Urothelium cell line (cell line): ENCODE measurements around the gene RDH13.
A peak's percentile ranks its signal among the peaks of the same experiment; 100 is the strongest.
"Not testable (repeated sequence)": the region's sequence is repeated elsewhere in the genome, so short reads cannot be mapped to it uniquely, and the experiment has no call there.

ENCODE experiments used
- DNase-seq: peaks from one replicate; pipeline ENCODE4 v3.0.0; 2011; ENCODE audit warnings: low spot score, mixed read lengths
- FAIRE-seq: peaks from 2 replicates; lab custom pipeline; 2011; peaks lifted over from hg19 to GRCh38; lab: Jason Lieb, UNC

The RDH13 gene

DNA sequence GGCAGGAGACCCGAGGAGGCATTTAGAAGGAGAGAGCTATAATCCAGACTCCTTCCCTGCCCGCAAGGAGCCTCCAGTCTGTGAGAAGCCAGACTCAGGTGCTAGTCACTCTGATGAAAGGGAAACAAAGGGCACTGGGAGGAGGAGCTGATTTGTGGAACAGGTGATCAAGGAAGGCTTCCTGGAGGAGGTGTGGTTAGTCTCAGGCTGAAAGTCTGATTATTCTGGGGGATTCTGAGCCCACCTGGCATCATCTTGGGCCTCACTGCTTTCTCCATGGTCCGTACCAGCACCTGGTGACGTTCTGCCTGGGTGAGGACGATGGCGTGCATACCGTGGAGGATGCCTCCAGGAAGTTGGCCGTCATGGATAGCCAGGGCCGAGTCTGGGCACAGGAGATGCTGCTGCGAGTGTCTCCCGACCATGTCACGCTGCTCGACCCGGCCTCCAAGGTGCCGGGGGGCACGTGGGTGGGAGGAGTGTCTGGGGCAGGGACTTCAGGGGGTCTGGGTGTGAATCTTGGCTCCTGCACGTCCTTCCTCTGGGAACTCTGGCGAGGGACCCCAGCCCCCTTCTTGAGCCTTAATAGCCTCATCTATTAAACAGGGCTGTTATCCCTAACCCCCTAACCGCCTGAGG lies 16.6 kb upstream of the RDH13 start:
- FAIRE-seq (no peak), DNase-seq (no peak)

- no peak for FAIRE-seq
- no peak for DNase-seq
Measured at GRCh38 chr19:55078996-55079395, 16.0 kb upstream of the RDH13 start.

DNA sequence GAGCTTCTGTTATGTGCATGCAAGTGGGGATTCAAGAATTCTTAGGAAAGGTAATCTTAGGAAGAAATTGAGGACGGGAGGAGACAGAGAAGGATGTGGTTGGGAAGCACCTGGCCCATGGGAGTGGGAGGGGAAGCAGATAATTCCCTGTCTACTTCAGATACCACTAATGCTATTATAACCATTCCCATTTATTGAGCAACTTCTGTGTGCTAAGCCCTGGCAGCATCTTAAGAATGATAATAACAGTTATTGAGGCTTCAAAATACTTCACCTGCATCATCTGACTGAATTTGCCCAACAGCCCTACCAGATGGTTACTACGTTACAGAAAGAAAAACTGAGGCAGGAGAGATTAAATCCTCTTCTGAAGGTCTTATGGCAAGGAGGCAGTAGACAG lies 14.2 kb upstream of the RDH13 start:
- DNase-seq: no peak
- FAIRE-seq: no peak

- FAIRE-seq (no peak), DNase-seq (no peak)
Measured at GRCh38 chr19:55076321-55076720, 13.4 kb upstream of the RDH13 start.

- DNase-seq: no peak
- no peak for FAIRE-seq
Measured at GRCh38 chr19:55075371-55075998, 12.5 kb upstream of the RDH13 start, which contains the start of gene EPS8L1. TSS of gene EPS8L1 (plus strand) at chr19:55075869. CDS start at chr19:55076445, 576 bp downstream.

GRCh38 chr19:55071913-55072312 lies 9.0 kb upstream of the RDH13 start:
- FAIRE-seq (no peak), DNase-seq (no peak)

DNA sequence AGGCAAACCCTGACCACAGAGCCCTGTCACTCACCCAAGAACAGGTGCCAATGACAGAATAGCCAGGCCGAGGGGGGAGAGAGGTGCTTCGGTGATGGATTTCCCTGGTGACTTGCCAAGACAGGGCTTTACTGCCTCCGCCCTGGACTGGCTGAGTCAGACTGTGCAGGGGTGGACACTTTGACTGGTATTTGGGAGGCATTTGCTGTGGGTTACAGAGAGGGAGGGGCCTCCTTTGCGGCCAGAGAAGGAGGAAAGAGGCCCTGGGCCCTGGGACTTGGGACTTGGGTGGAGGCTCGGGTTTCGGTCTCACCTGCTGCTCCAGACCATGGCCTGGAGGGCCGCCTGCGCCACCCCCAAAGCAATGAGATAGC lies 8.2 kb upstream of the RDH13 start:
- FAIRE-seq (peak; percentile 88), DNase-seq (peak; percentile 95)

- no peak for DNase-seq
- no peak for FAIRE-seq
Measured at GRCh38 chr19:55070466-55071128, 7.6 kb upstream of the RDH13 start.

GRCh38 chr19:55069865-55070197 lies 6.9 kb upstream of the RDH13 start:
- DNase-seq: no peak
- no peak for FAIRE-seq

DNA sequence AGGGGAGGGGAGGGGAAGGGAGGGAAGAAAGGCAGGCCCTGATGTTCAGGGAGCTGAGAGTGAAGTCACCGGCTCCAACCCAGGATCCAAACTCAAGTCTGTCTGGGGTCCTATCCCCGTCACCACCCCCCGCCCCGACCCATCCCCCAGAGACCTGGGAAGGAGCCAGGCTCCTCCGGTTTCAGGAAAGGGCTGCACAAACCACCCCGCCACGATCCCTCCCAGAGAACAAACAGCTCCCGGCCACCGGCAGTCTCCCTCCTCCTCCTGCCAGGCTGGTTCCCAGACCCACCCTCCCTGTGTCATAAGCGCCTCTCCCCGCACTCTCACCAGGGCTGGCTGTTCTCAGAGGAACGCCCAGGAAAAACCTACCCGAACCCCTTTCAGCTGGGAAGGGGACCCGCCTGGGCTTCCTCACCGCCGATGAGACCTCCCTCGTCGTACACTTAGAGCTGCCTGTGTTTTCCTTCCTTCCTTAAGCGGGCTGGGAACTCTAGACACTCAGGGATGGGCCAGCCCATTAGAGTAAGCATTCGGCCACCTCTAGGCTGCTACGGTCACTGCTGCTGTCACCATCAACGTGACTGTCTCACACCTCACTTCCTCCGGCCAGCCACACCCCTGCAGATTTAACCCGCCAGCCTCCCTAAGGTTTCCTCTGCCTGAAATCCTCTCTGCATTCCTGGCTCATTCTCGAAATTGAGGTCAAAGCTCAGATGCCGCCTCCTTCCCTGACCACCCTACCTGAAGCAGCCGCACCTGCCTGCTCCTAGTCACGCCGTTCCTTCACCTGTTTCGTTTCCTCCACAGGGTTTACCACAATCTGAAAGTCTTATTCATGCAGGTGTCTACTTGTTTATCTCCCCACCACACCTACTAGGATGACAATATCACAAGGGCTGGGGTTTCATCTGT lies 6.3 kb upstream of the RDH13 start:
- FAIRE-seq (peak; percentile 85), DNase-seq (peak; percentile 61)

DNA sequence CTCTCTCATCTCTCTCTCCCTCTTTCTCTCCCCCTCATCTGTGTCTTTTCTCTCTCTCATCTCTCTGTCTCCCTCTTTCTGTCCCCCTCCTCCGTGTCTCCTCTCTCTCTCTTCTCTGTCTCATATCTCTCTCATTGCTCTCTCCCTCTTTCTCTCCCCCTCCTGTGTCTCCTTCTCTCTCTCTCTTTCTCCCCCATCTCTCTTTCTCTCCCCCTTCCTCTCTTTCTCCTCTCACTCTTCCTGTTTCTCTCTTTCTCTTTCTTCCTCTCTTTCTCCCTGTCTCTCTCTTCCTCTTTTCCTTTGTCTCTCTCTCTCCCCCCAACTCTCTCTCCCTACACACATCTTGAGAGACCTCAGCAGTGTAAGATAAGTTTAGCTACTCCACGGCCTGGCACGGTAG lies 4.9 kb upstream of the RDH13 start:
- FAIRE-seq: no peak
- no peak for DNase-seq

DNA sequence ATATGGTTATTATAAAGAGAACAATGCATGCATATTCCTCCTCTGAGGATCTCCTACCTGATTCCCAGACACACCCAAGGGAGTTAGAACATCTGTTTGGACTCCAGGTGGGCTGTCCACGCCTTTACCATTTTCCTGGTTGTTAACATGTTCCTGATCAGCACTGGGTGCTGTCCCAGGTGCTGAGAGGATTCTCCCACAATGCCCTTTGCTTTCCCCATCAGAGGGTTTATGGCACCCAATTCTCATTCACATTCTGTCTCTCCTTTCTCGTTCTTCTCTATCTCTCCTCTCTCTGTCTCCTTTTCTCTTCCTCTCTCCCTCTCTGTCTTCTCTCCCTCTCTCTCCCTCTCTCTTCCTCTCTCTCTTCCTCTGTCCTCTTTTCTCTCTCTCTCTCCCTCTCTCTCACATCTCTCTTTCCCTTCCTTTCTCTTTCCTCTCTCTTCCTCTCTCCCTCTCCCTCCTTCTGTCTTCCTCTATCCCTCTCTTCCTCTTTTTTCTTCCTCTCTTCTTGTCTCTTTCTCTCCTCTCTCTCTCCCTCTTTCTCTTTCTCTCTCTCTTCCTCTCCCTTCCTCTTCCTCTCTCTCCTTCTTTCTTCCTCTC lies 3.3 kb upstream of the RDH13 start:
- FAIRE-seq (no peak), DNase-seq (no peak)

DNA sequence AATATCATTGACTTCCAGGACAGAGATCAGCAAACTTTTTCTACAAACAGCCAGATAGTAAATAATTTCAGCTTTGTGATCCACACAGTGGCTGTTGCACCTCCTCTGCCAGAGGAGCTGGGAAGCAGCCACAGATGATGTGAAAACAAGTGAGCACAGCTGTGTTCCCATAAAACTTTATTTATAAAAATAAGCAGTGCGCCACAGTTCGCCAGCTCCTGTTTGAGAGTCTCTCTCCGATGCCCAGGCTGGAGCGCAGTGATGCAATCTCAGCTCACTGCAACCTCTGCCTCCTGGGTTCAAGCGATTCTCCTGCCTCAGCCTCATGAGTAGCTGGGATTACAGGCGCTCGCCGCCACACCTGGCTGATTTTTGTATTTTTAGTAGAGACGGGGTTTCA lies 2.6 kb upstream of the RDH13 start:
- not testable (repeated sequence) for DNase-seq, FAIRE-seq

GRCh38 chr19:55063492-55063843 lies 520 bp upstream of the RDH13 start:
- FAIRE-seq: no peak
- no peak for DNase-seq

- FAIRE-seq, DNase-seq: not testable (repeated sequence)
Measured at GRCh38 chr19:55060287-55060686, 2.7 kb downstream of the RDH13 start.

- DNase-seq (no peak), FAIRE-seq (no peak)
Measured at GRCh38 chr19:55058781-55059610, 4.0 kb downstream of the RDH13 start.

DNA sequence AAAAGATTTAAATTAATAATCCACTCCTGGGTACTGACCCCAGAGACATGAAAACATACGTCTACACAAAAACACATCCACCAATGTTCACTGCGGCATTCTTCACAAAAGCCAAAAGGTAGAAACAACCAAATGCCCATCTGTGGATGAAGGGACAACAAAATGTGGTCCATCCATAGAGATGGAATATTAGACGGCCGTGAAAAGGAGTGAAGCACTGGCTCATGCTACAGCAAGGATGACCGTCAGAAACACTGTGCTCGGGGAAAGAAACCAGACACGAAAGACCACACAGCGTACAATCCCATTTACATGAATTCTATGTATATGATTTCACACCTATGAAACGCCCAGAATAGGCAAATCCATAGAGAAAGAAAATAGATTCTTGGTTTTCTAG lies 6.1 kb downstream of the RDH13 start:
- FAIRE-seq: no peak
- DNase-seq: no peak

DNA sequence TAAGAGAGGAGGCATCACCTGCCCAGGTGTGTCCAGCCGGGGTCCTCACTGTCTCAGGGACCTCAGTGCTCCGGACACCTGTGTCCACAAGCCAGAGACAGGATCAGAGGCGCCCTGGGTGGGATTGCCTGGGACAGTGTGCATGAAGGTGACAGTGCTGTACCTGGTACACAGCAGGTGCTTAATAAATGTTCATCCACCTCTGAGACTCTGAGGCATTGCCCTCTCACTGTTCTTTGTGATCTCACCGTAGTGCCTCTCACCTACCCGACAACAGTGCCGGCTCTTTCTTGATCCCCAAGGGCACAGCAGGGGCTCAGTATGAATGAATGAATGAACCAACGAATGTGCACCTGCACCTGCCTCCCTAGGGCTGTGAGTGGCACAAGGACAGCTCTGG lies 9.2 kb downstream of the RDH13 start:
- DNase-seq (no peak), FAIRE-seq (no peak)

DNA sequence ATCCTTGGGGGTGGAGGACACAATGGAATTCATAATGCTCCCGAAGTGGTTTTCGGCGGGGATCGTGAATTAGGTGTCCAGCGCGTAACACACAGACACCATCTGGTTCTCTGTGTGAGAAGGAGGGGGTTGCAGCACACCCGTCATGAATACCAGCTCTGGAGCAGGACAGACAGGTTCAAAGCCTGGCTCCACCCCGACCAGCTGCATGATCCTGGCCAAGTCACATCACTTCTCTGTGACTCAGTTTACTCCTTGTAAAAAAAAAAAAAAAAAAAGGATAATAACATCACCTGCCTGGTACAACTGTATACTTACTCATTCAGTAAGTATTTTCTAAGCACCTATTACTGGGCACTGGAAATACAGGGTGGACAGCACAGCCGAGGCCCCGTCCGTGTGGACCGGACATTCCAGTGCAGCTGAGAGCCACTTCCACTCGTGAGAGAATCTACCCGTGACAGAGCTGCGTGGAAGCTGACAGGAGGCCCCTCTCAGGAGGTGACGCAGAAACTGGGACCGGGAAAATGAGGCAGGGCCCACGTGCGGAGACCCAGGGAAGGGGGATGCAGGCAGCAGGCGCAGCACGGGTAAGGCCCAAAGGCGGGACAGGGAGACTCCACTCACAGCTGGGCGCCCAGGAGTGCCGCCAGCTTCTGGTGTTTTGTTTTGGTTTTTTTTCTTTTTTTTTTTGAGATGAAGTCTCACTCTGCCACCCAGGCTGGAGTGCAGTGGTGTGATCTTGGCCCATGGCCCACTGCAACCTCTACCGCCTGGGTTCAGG lies 12.0 kb downstream of the RDH13 start:
- DNase-seq (no peak), FAIRE-seq (no peak)
